Measurements from ENCODE around the gene PLCH2. TPM values are rescaled to one million over a fixed set of nuclear protein-coding genes. Genes with fewer than 3 reads are reported as not detected.

PLCH2 gene
- total and polyA plus RNA-seq, 10 of the 15 experiments (the other 5 are each of a cell fraction or from before 2014, with no cell fraction given), result 0.03 to 0.73 (median 0.24) TPM; not detected in 3

DNA sequence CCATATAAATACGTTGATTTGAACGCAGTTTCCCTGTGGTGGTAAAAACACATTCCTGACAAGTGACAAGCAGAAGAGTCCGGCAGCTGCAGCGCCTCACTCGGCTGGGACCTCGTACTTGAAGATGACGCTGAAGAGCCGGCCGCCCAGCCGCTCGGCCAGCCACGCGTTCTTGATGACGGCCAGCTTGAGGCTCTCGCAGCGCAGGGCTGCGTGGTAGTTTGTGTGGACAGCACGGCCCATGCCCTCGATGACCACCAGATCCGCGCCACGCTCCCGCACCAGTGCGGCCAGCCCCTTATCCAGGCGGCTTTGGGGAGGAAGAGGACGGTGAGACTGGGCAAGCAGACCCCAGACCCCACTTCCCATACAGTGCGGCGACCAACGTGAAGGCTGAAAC lies 32.7 kb downstream of the PLCH2 start:
- no peaks in the 10 kb centered on the region for H3K79me2 ChIP-seq (ENCODE audit: control insufficient read depth, insufficient read depth, low read length)
- H4K20me1 ChIP-seq (ENCODE audit: control insufficient read depth, insufficient read depth), result no peaks in the 10 kb centered on the region; the same call in 1 of the 2 replicates
- no peak for DNase-seq (ENCODE audit: low read depth, low spot score)
- RAD21 ChIA-PET (ENCODE audit: unreplicated experiment), result no interaction called here
- intact Hi-C loops (cut with micrococcal nuclease; ENCODE audit: unreplicated experiment) (no loop called here), in situ Hi-C loops (cut with MboI) (no loop called here)
- H3K4me3 ChIP-seq, result no peak overlapping the region
- no peak overlapping the region for H3K9ac ChIP-seq (ENCODE audit: control insufficient read depth, insufficient read depth, low read length)
- no peak for ATAC-seq
- peaks cover 2 to 31% of the 10 kb centered on the region in 2 experiments for H3K36me3 ChIP-seq (ENCODE audit: control insufficient read depth in 2 of 2, insufficient read depth in 2 of 2, low read length in 1 of 2)
- no TSS peak for BruUV-seq (replicated peaks)
- no peaks in the 10 kb centered on the region for H3K9me3 ChIP-seq (replicated peaks; ENCODE audit: control insufficient read depth, insufficient read depth, low read length)
- H2AFZ ChIP-seq (ENCODE audit: control insufficient read depth, low read depth, low read length), result no peak overlapping the region
- 98% methylated on average over 29 of the region's 29 CpGs for WGBS (ENCODE audit: insufficient coverage, insufficient replicate concordance, low lambda C conversion rate, missing lambda C conversion rate)
- CTCF ChIA-PET, result no interaction called here
- H3K4me1 ChIP-seq (ENCODE audit: control insufficient read depth, insufficient read depth, low read length), result no peaks in the 10 kb centered on the region
- SMC1A ChIA-PET (ENCODE audit: uncharacterized antibody, unreplicated experiment), result no interaction called here
- no peaks in the 10 kb centered on the region for H3K27me3 ChIP-seq (replicated peaks in 1 of 2; ENCODE audit: control insufficient read depth in 2 of 2, insufficient read depth in 2 of 2, low read length in 1 of 2)
- no peak for FAIRE-seq
- POLR2A ChIA-PET, result no interaction called here
- no peak overlapping the region for H3K4me2 ChIP-seq (ENCODE audit: control insufficient read depth, insufficient read depth)
- no peak overlapping the region for H3K27ac ChIP-seq (ENCODE audit: control insufficient read depth, insufficient read depth)
- TF ChIP-seq EP300 (IDR thresholded peaks at IDR 0.05; ENCODE audit: borderline replicate concordance in 1 of 2, control insufficient read depth in 1 of 2, low read depth in 2 of 2, low read length in 2 of 2) (no peak), ESRRA (IDR thresholded peaks at IDR 0.05; ENCODE audit: low read length) (no peak), MLLT1 (IDR thresholded peaks at IDR 0.05) (no peak), E4F1 (IDR thresholded peaks at IDR 0.05; ENCODE audit: borderline replicate concordance, partially characterized antibody) (no peak), ZBTB4 (CRISPR knock-in tag; IDR thresholded peaks at IDR 0.05) (no peak), NFXL1 (IDR thresholded peaks at IDR 0.05; ENCODE audit: borderline replicate concordance) (no peak), ZBTB11 (CRISPR knock-in tag; IDR thresholded peaks at IDR 0.05) (no peak), TAF1 (IDR thresholded peaks at IDR 0.05; ENCODE audit: borderline replicate concordance, low read depth, low read length) (no peak), KDM1A (IDR thresholded peaks at IDR 0.05; ENCODE audit: borderline replicate concordance) (no peak), CBX5 (IDR thresholded peaks at IDR 0.05; ENCODE audit: low read depth) (no peak), SUZ12 (IDR thresholded peaks at IDR 0.05; ENCODE audit: unreplicated experiment) (no peak)
- TF ChIP-seq, protein P1, sequence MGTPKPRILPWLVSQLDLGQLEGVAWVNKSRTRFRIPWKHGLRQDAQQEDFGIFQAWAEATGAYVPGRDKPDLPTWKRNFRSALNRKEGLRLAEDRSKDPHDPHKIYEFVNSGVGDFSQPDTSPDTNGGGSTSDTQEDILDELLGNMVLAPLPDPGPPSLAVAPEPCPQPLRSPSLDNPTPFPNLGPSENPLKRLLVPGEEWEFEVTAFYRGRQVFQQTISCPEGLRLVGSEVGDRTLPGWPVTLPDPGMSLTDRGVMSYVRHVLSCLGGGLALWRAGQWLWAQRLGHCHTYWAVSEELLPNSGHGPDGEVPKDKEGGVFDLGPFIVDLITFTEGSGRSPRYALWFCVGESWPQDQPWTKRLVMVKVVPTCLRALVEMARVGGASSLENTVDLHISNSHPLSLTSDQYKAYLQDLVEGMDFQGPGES (IDR thresholded peaks at IDR 0.05), result no peak

All from GM12878 (cell line).